IgD-negative memory B cell (primary cell): ENCODE measurements around the gene NNAT. TPM values are rescaled to one million over a fixed set of nuclear protein-coding genes. Genes with fewer than 3 reads are reported as not detected.
"Not testable (repeated sequence)": the region's sequence is repeated elsewhere in the genome, so short reads cannot be mapped to it uniquely, and the experiment has no call there.

ENCODE experiments used
- H3K27ac Mint-ChIP-seq, 3 donors: one replicate each; pipeline ENCODE4 v1.8.0; 2020 to 2022; ENCODE audit warnings: mild to moderate bottlenecking in 3 of 3, mixed read lengths in 3 of 3, moderate library complexity in 1 of 3
- H3K27me3 Mint-ChIP-seq: one replicate; pipeline ENCODE4 v1.8.0; 2021; ENCODE audit warnings: mixed read lengths
- H3K36me3 Mint-ChIP-seq: one replicate; pipeline ENCODE4 v1.8.0; 2020; ENCODE audit warnings: mild to moderate bottlenecking, mixed read lengths
- H3K4me1 Mint-ChIP-seq, 3 donors: one replicate each; pipeline ENCODE4 v1.8.0; 2020 to 2022; ENCODE audit warnings: mixed read lengths in 3 of 3, mild to moderate bottlenecking in 1 of 3
- H3K4me3 Mint-ChIP-seq, 4 donors: one replicate each; pipeline ENCODE4 v1.8.0; 2020 to 2022; ENCODE audit warnings: mild to moderate bottlenecking in 4 of 4, mixed read lengths in 4 of 4, moderate library complexity in 3 of 4
- H3K9me3 Mint-ChIP-seq, 3 donors: one replicate each; pipeline ENCODE4 v1.8.0; 2020 to 2021; ENCODE audit warnings: mixed read lengths in 3 of 3, mild to moderate bottlenecking in 1 of 3
- polyA plus RNA-seq: library from polyadenylated mRNA; unstranded; fragments of 300-500 nt; fragmentation: Illumina TruSeq; gene quantifications from one replicate; pipeline ENCODE4 v1.2.3, GENCODE V29; 2021

NNAT gene, protein sequence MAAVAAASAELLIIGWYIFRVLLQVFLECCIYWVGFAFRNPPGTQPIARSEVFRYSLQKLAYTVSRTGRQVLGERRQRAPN
- polyA plus RNA-seq = not detected

- Mint-ChIP-seq H3K9me3 (no peaks in the 10 kb centered on the region), H3K36me3 (peaks cover 6% of the 10 kb centered on the region), H3K27ac (peak within 1 kb of the TSS in 1 of 3 donors; percentile 32), H3K27me3 (no peaks in the 10 kb centered on the region), H3K4me1 (peaks cover 13 to 39% (median 29%) of the 10 kb centered on the region in 3 donors), H3K4me3 (peak within 1 kb of the TSS; percentile 62 to 91 (median 64))
Observed at GRCh38 chr20:37521061-37521771, at the start of gene NNAT. NNAT (plus strand) TSS chr20:37521250; CDS start chr20:37521332, 82 bp downstream.

- Mint-ChIP-seq H3K27ac (peak overlapping the region in 1 of 3 donors; percentile 6), H3K36me3 (peaks cover 7% of the 10 kb centered on the region), H3K4me1 (peaks cover 0 to 1% (median 0%) of the 10 kb centered on the region in 3 donors), H3K9me3 (peaks cover 0 to 6% (median 6%) of the 10 kb centered on the region in 3 donors), H3K27me3 (peaks cover 6% of the 10 kb centered on the region), H3K4me3 (no peak overlapping the region)
Observed at GRCh38 chr20:37471741-37472235, 49.3 kb upstream of the NNAT start.

DNA sequence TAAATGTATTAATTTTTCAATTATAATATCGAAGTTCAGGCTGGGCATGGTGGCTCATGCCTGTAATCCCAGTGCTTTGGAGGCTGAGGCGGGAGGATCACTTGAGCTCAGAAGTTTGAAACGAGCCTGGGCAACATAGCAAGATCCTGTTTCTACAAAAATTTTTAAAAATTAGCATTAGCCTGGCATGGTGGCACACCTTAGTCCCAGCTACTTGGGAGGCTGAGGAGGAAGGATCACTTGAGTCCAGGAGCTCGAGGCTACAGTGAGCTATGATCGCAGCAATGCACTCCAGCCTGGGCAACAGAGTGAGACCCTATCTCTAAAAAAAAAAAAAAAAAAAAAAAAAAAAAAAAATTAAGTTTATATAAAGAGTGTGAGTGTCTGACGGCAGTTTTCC, 48.6 kb upstream of the NNAT start:
- H3K4me1 Mint-ChIP-seq, H3K4me3 Mint-ChIP-seq, H3K27ac Mint-ChIP-seq, H3K27me3 Mint-ChIP-seq, H3K36me3 Mint-ChIP-seq, H3K9me3 Mint-ChIP-seq: not testable (repeated sequence)

DNA sequence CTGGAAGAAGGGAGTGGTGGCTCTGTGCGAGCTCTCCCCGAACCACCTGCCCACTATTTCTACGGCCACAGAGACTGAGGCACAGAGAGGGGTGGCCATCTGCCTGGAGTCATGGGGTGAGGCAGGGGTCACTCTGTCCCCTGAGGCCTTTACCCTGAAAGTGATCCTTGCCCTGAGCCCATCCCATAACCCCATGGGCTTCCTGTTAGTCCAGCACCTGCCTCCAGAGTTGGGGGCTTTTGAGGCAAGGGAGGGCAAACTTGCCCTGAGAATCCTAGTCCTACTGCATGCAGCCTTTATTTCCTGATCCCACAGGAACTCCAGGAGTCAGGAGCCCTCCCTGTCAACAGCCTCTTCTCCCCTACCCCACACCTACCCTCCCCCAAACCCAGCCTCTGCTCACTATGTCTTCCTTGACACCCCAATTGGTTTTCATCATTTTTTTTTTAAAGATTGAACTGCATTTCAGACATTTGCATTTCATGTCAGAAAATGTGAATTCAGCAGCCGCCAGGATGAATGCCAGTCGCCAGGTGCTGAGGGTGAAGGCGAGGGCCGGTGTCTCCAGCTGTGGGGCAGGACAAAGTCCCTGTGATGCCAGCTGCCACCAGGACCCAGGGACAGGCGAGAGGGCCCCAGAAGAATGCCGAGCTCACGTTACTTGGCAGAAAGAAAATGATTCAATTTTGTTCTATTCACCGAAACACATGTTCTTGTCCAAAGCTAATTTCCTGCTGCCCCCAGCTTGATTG, 47.6 kb upstream of the NNAT start:
- Mint-ChIP-seq H3K27me3 (peaks cover 3% of the 10 kb centered on the region), H3K4me3 (peak overlapping the region in 1 of 4 donors; percentile 23), H3K36me3 (peaks cover 8% of the 10 kb centered on the region), H3K9me3 (peaks cover 0 to 6% (median 6%) of the 10 kb centered on the region in 3 donors), H3K4me1 (peaks cover 0 to 1% (median 0%) of the 10 kb centered on the region in 3 donors), H3K27ac (no peak overlapping the region)

DNA sequence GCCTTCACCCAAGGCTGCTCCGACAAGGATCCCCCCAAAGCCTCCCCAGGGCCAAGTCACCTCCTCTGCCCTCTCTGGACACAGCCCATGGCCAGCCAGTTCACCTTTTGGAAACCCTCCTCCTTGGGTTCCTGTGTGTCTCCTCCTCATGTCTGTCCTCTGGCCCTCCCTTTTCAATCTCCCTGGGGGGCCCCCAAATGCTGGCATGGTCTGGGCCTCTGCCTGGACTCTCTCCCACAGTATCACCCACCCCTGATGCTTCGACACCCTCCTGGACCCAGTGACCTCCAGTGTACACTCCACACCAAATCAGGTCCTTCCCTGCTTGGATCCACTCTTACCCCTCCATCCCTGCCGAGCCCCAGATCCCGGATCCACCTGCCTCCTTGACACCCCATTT, 46.7 kb upstream of the NNAT start:
- Mint-ChIP-seq H3K27ac (no peak overlapping the region), H3K9me3 (peaks cover 2 to 6% (median 6%) of the 10 kb centered on the region in 3 donors), H3K4me1 (peaks cover 0 to 1% (median 0%) of the 10 kb centered on the region in 3 donors), H3K4me3 (peak overlapping the region in 1 of 4 donors; percentile 39), H3K27me3 (peaks cover 3% of the 10 kb centered on the region), H3K36me3 (peaks cover 10% of the 10 kb centered on the region)

- Mint-ChIP-seq H3K36me3 (peaks cover 10% of the 10 kb centered on the region), H3K4me3 (peak overlapping the region in 1 of 4 donors; percentile 24), H3K27me3 (no peaks in the 10 kb centered on the region), H3K4me1 (peaks cover 0 to 1% (median 0%) of the 10 kb centered on the region in 3 donors), H3K9me3 (peaks cover 2 to 6% (median 6%) of the 10 kb centered on the region in 3 donors), H3K27ac (no peak overlapping the region)
Observed at GRCh38 chr20:37475252-37475651, 45.8 kb upstream of the NNAT start.

DNA sequence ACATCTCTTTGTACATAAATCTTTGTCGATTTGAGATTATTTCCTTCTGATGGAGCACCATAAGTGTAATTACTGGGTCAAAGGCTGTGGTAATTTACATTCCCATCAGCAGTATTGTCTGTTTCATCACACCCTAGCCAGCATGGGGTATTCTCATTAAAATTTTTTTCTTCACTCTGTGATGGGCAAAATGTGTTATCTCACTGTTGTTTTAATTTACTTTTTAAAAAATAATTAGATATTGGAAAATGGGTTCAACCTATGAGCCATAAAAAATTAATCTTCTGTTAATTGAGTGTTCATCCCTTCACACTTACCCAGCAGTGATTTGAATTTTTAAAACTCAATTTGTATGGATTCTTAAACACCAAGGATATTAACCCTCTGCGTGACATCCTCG, 44.0 kb upstream of the NNAT start:
- H3K27ac Mint-ChIP-seq = no peak overlapping the region
- H3K9me3 Mint-ChIP-seq = peaks cover 5 to 9% (median 6%) of the 10 kb centered on the region in 3 donors

DNA sequence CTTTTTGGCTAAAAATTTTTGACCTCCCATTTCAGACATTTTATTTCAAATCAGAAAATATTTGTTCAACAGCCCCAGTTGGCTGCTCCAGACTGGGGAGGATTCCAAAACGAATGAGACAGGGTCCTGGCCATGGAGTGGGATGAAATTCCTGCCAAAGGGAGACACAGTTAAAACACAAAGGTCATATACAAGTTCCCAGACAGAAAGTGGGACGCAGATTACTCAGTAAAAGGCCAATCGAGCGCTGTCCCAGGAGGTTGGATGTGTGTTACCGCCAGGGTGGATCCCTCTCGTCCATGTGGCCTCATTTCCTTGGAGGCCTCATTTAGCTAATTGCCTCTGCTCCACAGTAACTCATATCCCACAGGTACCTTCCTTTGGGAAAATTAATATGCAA, 41.8 kb upstream of the NNAT start:
- peaks cover 4% of the 10 kb centered on the region for H3K27me3 Mint-ChIP-seq

More for the DNA sequence above, 44.0 kb upstream of the NNAT start:
- no peak overlapping the region for H3K4me3 Mint-ChIP-seq
- peaks cover 12% of the 10 kb centered on the region for H3K36me3 Mint-ChIP-seq
- peaks cover 0 to 1% (median 0%) of the 10 kb centered on the region in 3 donors for H3K4me1 Mint-ChIP-seq
- peaks cover 4% of the 10 kb centered on the region for H3K27me3 Mint-ChIP-seq

DNA sequence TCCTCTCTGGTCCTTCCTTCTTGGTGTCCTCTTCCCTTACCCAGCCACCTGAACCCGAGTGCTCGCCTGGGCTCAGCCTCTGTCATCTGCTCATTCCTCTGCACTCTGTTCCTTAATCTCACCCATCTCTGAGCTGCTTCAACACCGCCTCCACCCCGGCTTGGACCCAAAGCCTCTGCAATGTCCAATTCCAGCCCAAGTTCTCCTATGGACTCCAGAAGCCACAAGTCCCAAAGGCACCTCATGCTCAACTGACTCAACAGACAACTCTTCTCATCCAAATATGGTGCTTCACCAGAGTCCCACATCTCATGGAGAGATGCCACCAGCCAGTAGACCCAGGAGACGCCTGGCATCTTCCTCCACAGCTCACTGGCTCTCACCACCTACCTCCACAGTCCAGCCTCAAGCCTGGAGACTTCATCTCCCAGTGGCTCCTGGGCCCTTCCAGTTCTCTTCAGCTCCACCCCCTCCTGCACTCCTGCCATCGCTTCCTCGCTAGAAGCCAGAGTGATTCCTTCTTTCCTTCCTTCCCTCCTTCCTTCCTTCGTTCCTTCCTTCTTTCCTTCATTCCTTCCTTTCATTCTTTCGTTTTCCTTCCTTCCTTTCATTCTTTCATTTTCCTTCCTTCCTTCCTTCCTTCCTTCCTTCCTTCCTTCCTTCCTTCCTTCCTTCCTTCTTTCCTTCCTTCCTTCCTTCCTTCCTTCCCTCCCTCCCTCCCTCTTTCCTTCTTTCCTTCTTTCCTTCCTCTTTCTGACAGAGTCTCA, 40.9 kb upstream of the NNAT start:
- H3K27ac Mint-ChIP-seq = no peak overlapping the region
- H3K4me1 Mint-ChIP-seq = peaks cover 3 to 4% (median 4%) of the 10 kb centered on the region in 3 donors
- H3K27me3 Mint-ChIP-seq = peaks cover 4% of the 10 kb centered on the region
- peaks cover 14% of the 10 kb centered on the region for H3K36me3 Mint-ChIP-seq
- peaks cover 5 to 9% (median 6%) of the 10 kb centered on the region in 3 donors for H3K9me3 Mint-ChIP-seq
- peak overlapping the region in 1 of 4 donors; percentile 7 for H3K4me3 Mint-ChIP-seq

More for the DNA sequence above, 41.8 kb upstream of the NNAT start:
- Mint-ChIP-seq H3K4me1 (peaks cover 2 to 3% (median 3%) of the 10 kb centered on the region in 3 donors), H3K9me3 (peaks cover 5 to 9% (median 6%) of the 10 kb centered on the region in 3 donors), H3K27ac (no peak overlapping the region), H3K4me3 (peak overlapping the region in 1 of 4 donors; percentile 61), H3K36me3 (peaks cover 13% of the 10 kb centered on the region)

DNA sequence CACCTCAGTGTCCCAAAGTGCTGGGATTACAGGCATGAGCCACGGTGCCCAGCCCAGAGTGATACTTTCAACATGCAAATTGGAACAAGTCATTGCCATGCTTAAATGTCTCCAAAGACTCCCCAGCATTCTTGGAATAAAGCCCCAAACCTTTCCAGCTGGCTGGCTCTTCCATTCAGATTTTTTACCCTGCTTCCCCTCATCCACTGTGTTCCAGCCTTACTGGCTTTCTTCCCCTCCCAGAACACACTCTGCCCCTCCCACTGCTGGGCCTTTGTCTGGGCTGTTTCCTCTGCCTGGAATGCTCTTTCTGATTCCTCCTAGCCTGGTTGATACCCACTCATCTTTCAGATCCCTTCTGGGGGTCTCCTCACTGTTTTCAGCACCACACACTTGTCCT, 40.1 kb upstream of the NNAT start:
- Mint-ChIP-seq H3K27me3 (peaks cover 4% of the 10 kb centered on the region), H3K4me3 (no peak overlapping the region), H3K27ac (no peak overlapping the region), H3K9me3 (peaks cover under 1 to 5% (median 4%) of the 10 kb centered on the region in 3 donors), H3K4me1 (peaks cover 1 to 6% (median 4%) of the 10 kb centered on the region in 3 donors), H3K36me3 (peaks cover 10% of the 10 kb centered on the region)

- Mint-ChIP-seq H3K4me3 (no peak overlapping the region), H3K27me3 (peaks cover 4% of the 10 kb centered on the region), H3K36me3 (peaks cover 9% of the 10 kb centered on the region)
Observed at GRCh38 chr20:37481610-37482009, 39.4 kb upstream of the NNAT start.

GRCh38 chr20:37484331-37484730, 36.7 kb upstream of the NNAT start:
- no peak overlapping the region for H3K4me3 Mint-ChIP-seq
- peaks cover 10 to 17% (median 12%) of the 10 kb centered on the region in 3 donors for H3K4me1 Mint-ChIP-seq
- peaks cover 6% of the 10 kb centered on the region for H3K36me3 Mint-ChIP-seq
- H3K27ac Mint-ChIP-seq = no peak overlapping the region
- peaks cover 4% of the 10 kb centered on the region for H3K27me3 Mint-ChIP-seq
- H3K9me3 Mint-ChIP-seq = peaks cover 0 to 4% (median 3%) of the 10 kb centered on the region in 3 donors

More at GRCh38 chr20:37481610-37482009, 39.4 kb upstream of the NNAT start:
- no peak overlapping the region for H3K27ac Mint-ChIP-seq
- peaks cover 0 to 5% (median 3%) of the 10 kb centered on the region in 3 donors for H3K9me3 Mint-ChIP-seq
- H3K4me1 Mint-ChIP-seq = peaks cover 1 to 6% (median 4%) of the 10 kb centered on the region in 3 donors

- H3K4me3 Mint-ChIP-seq, H3K27me3 Mint-ChIP-seq, H3K9me3 Mint-ChIP-seq, H3K36me3 Mint-ChIP-seq, H3K27ac Mint-ChIP-seq: not testable (repeated sequence)
- H3K4me1 Mint-ChIP-seq = peaks cover 10 to 19% (median 12%) of the 10 kb centered on the region in 3 donors
Observed at GRCh38 chr20:37486209-37486608, 34.8 kb upstream of the NNAT start.

- Mint-ChIP-seq H3K9me3 (peaks cover 0 to 3% (median 0%) of the 10 kb centered on the region in 3 donors), H3K36me3 (peaks cover 15% of the 10 kb centered on the region), H3K27me3 (no peaks in the 10 kb centered on the region), H3K4me1 (peaks cover 6 to 14% (median 10%) of the 10 kb centered on the region in 3 donors), H3K4me3 (no peak overlapping the region), H3K27ac (peak overlapping the region in 1 of 3 donors; percentile 16)
Observed at GRCh38 chr20:37490663-37491350, 30.2 kb upstream of the NNAT start.
